HepG2 (cell line): ENCODE results near the gene IL17RB. TPM values are rescaled to one million over a fixed set of nuclear protein-coding genes. Genes with fewer than 3 reads are reported as not detected.

Source experiments
- ATAC-seq: fragments of 200-7000 bp; cut with Tn5 transposase; 3 replicates; pipeline ENCODE4 v1.9.1; 2020; ENCODE audit warnings: mild to moderate bottlenecking, moderate library complexity
- BruUV-seq: library from RNA; stranded (reverse); fragments of 400-500 nt; replicated peaks from 2 replicates; lab custom pipeline; 2021; lab: Mats Ljungman, UMichigan
- CTCF ChIA-PET: fragments of 300-600 bp; formaldehyde crosslinking; extraction: SDS; loops from one replicate; lab custom pipeline; 2021; ENCODE audit warnings: low total read pairs, inconsistent platforms, low intra/inter-chr PET ratio; lab: Yijun Ruan, JAX
- POLR2A ChIA-PET: fragments of 350-600 bp; sonication (Branson Sonifier 250); formaldehyde crosslinking; loops from one replicate; lab custom pipeline; 2020; ENCODE audit warnings: antibody characterized with exemption, inconsistent platforms; lab: Yijun Ruan, JAX
- DNase-seq: peaks from one replicate; pipeline ENCODE4 v3.0.0-alpha.2; 2015; ENCODE audit warnings: low spot score
- FAIRE-seq: peaks from 3 replicates; lab custom pipeline; 2011; peaks lifted over from hg19 to GRCh38; lab: Jason Lieb, UNC
- H2AFZ ChIP-seq: one replicate; pipeline ENCODE4 v1.6.1; 2011; ENCODE audit warnings: low read length, inconsistent platforms
- H3K27ac ChIP-seq: fragments of 300-600 bp; 3 replicates; pipeline ENCODE4 v1.8.0; 2011; ENCODE audit warnings: mixed run types, mild to moderate bottlenecking, mixed read lengths, low read length, inconsistent platforms; ENCODE audit not compliant: insufficient read depth; ENCODE audit errors: extremely low read length
- H3K27me3 ChIP-seq, 2 experiments: fragments of 200-600 bp in 1 of 2; 2 replicates in 1 of 2; 3 replicates in 1 of 2; pipeline versions ENCODE4 v1.6.0 to v1.8.0; 2011; ENCODE audit warnings: low read length in 2 of 2, mild to moderate bottlenecking in 2 of 2, moderate library complexity in 2 of 2, inconsistent platforms in 1 of 2; ENCODE audit not compliant: insufficient read depth in 2 of 2, control insufficient read depth in 1 of 2
- H3K36me3 ChIP-seq, 2 experiments: fragments of 200-600 bp in 1 of 2; replicated peaks in 1 of 2; 2 replicates in 1 of 2; 3 replicates in 1 of 2; pipeline versions ENCODE4 v1.5.1 to v1.8.0; 2011; ENCODE audit warnings: low read length in 2 of 2, inconsistent platforms in 1 of 2; ENCODE audit not compliant: insufficient read depth in 2 of 2, control insufficient read depth in 1 of 2
- H3K4me1 ChIP-seq: 2 replicates; pipeline ENCODE4 v1.5.1; 2012; ENCODE audit warnings: low read length, inconsistent platforms; ENCODE audit not compliant: insufficient read depth
- H3K4me2 ChIP-seq: 2 replicates; pipeline ENCODE4 v1.6.0; 2011; ENCODE audit warnings: low read depth, low read length, inconsistent platforms
- H3K4me3 ChIP-seq, 3 experiments: fragments of 200-600 bp in 1 of 3; sonication (generic), shearing (Covaris generic) in 1 of 3; replicated peaks in 1 of 3; 2 replicates each; pipeline ENCODE4 v1.5.1; 2011 to 2016; ENCODE audit warnings: low read length in 3 of 3, inconsistent platforms in 2 of 3, low read depth in 2 of 3, mild to moderate bottlenecking in 2 of 3, control low read depth in 1 of 3, mixed read lengths in 1 of 3; ENCODE audit not compliant: insufficient read depth in 1 of 3
- H3K79me2 ChIP-seq: one replicate; pipeline ENCODE4 v1.6.1; 2011; ENCODE audit warnings: low read length, inconsistent platforms; ENCODE audit not compliant: insufficient read depth
- H3K9ac ChIP-seq: 2 replicates; pipeline ENCODE4 v1.6.0; 2011; ENCODE audit warnings: mild to moderate bottlenecking, low read depth, low read length, inconsistent platforms; ENCODE audit not compliant: insufficient read depth
- H3K9me3 ChIP-seq: 2 replicates; pipeline ENCODE4 v1.5.1; 2012; ENCODE audit warnings: mild to moderate bottlenecking, low read length
- H4K20me1 ChIP-seq: 2 replicates; pipeline ENCODE4 v1.6.0; 2011; ENCODE audit warnings: inconsistent platforms, mild to moderate bottlenecking, low read length, moderate library complexity; ENCODE audit not compliant: insufficient read depth
- CENPT ChIP-seq: sonication (generic); formaldehyde crosslinking; IDR thresholded peaks from 2 replicates; pipeline ENCODE4 v1.8.0; 2022; ENCODE audit warnings: low read depth, mild to moderate bottlenecking, moderate library complexity, missing genetic modification reagents
- FOXP1 ChIP-seq, 2 experiments: fragments of 450-650 bp in 1 of 2; IDR thresholded peaks; 2 replicates each; pipeline ENCODE4 v1.6.1; 2017 to 2018; ENCODE audit warnings: antibody characterized with exemption in 1 of 2
- HNF1B ChIP-seq: sonication (generic); formaldehyde crosslinking; IDR thresholded peaks from 2 replicates; pipeline ENCODE4 v1.5.1; 2020; ENCODE audit warnings: mild to moderate bottlenecking, moderate library complexity, missing genetic modification reagents
- ISX ChIP-seq: sonication (generic); formaldehyde crosslinking; conservative IDR thresholded peaks from 2 replicates; pipeline ENCODE4 v1.5.0; 2020; ENCODE audit warnings: missing genetic modification reagents
- JDP2 ChIP-seq: sonication (generic); formaldehyde crosslinking; IDR thresholded peaks from 2 replicates; pipeline ENCODE4 v1.8.1; 2022; ENCODE audit warnings: missing genetic modification reagents, borderline replicate concordance
- SIX4 ChIP-seq: sonication (generic); formaldehyde crosslinking; IDR thresholded peaks from 2 replicates; pipeline ENCODE4 v1.4.0; 2020; ENCODE audit warnings: missing genetic modification reagents
- SUZ12 ChIP-seq: fragments of 150-350 bp; IDR thresholded peaks from 2 replicates; pipeline ENCODE4 v1.6.1; 2014; ENCODE audit warnings: low read depth, low read length
- TBP ChIP-seq: sonication (generic); formaldehyde crosslinking; IDR thresholded peaks from 2 replicates; pipeline ENCODE4 v1.5.0; 2020; ENCODE audit warnings: missing genetic modification reagents
- ZFP36L2 ChIP-seq: sonication (generic); formaldehyde crosslinking; IDR thresholded peaks from 2 replicates; pipeline ENCODE4 v1.4.0; 2020; ENCODE audit warnings: missing genetic modification reagents
- ZNF256 ChIP-seq: sonication (generic); formaldehyde crosslinking; conservative IDR thresholded peaks from 2 replicates; pipeline ENCODE4 v1.4.0; 2020; ENCODE audit warnings: missing genetic modification reagents
- ZNF446 ChIP-seq: sonication (generic); formaldehyde crosslinking; IDR thresholded peaks from 2 replicates; pipeline ENCODE4 v1.5.0; 2020; ENCODE audit warnings: mild to moderate bottlenecking, missing genetic modification reagents
- ZNF503 ChIP-seq: sonication (generic); formaldehyde crosslinking; IDR thresholded peaks from 2 replicates; pipeline ENCODE4 v1.4.0; 2020; ENCODE audit warnings: missing genetic modification reagents
- ZNF614 ChIP-seq: IDR thresholded peaks from 2 replicates; pipeline ENCODE4 v1.6.1; 2018; ENCODE audit warnings: missing biosample characterization, missing genetic modification reagents, inconsistent platforms, borderline replicate concordance
- ZNF644 ChIP-seq: IDR thresholded peaks from 2 replicates; pipeline ENCODE4 v1.6.1; 2016; ENCODE audit warnings: low read depth
- WGBS: methylation state at CpG from one replicate; pipeline ENCODE4 v1.1.6; 2017; ENCODE audit warnings: low lambda C conversion rate; 5-methylcytosine and 5-hydroxymethylcytosine counted together
- in situ Hi-C: cut with HindIII; loops from 2 replicates; pipeline ENCODE4 v1.10.0; 2017; ENCODE audit warnings: low pct_unique_long_range_greater_than_20kb; ENCODE audit not compliant: extremely low pct_ligation_motif_present
- intact Hi-C: fragments of 100-400 bp; cut with micrococcal nuclease; formaldehyde crosslinking; loops from one replicate; pipeline ENCODE4 v1.10.0; 2022; ENCODE audit not compliant: unreplicated experiment
- polyA plus RNA-seq, 8 experiments: library from polyadenylated mRNA; depleted of rRNA in 3 of 8; stranded (reverse) in 7 of 8; unstranded in 1 of 8; fragments of >200 nt; fragmentation: Illumina TruSeq in 4 of 8; extraction: Trizol in 4 of 8; gene quantifications; 2 replicates each; pipeline versions ENCODE4 v1.2.1 to v1.2.3, GENCODE V29; 2011 to 2016; ENCODE audit warnings: low read depth in 4 of 8, missing spikeins in 1 of 8, mixed read lengths in 1 of 8; ENCODE audit not compliant: insufficient read depth in 1 of 8
- total RNA-seq, 5 experiments: library from RNA; depleted of rRNA; stranded (reverse); fragments of >200 nt; fragmentation: Illumina TruSeq; extraction: Trizol; gene quantifications; 2 replicates each; pipeline ENCODE4 v1.2.3, GENCODE V29; 2016; ENCODE audit warnings: low read depth in 1 of 5
- TF ChIP-seq, protein P1 (sequence below): sonication (generic); formaldehyde crosslinking; IDR thresholded peaks from 2 replicates; pipeline ENCODE4 v1.9.0; 2021; ENCODE audit warnings: missing genetic modification reagents, mild to moderate bottlenecking, borderline replicate concordance

The IL17RB gene
- total and polyA plus RNA-seq, 2 of the 13 experiments (the other 11 are each of a cell fraction or from before 2014, with no cell fraction given): 130 to 190 TPM

GRCh38 chr3:53900666-53901331 is 54.4 kb downstream of the IL17RB start (continued):
- TF ChIP-seq ZFP36L2 (CRISPR knock-in tag): no peak
- no peak for TF ChIP-seq HNF1B
- TF ChIP-seq ZNF446: no peak
- TF ChIP-seq, protein P1, sequence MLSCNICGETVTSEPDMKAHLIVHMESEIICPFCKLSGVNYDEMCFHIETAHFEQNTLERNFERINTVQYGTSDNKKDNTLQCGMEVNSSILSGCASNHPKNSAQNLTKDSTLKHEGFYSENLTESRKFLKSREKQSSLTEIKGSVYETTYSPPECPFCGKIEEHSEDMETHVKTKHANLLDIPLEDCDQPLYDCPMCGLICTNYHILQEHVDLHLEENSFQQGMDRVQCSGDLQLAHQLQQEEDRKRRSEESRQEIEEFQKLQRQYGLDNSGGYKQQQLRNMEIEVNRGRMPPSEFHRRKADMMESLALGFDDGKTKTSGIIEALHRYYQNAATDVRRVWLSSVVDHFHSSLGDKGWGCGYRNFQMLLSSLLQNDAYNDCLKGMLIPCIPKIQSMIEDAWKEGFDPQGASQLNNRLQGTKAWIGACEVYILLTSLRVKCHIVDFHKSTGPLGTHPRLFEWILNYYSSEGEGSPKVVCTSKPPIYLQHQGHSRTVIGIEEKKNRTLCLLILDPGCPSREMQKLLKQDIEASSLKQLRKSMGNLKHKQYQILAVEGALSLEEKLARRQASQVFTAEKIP (CRISPR knock-in tag): no peak
- no peak for TF ChIP-seq ZNF503 (CRISPR knock-in tag)
- no peak for TF ChIP-seq CENPT

- ChIA-PET POLR2A (no interaction called here), CTCF (no interaction called here)
- no peaks in the 10 kb centered on the region for H3K9me3 ChIP-seq
- DNase-seq (no peak), ATAC-seq (no peak), FAIRE-seq (no peak)
- H3K9ac ChIP-seq: no peak overlapping the region
- no TSS peak for BruUV-seq
- in situ Hi-C loops (no loop called here), intact Hi-C loops (no loop called here)
- no peaks in the 10 kb centered on the region for H3K36me3 ChIP-seq
- peaks cover 2 to 4% of the 10 kb centered on the region in 2 experiments; a peak in 1 of 5 replicates for H3K27me3 ChIP-seq
- H4K20me1 ChIP-seq: no peaks in the 10 kb centered on the region
- no peak overlapping the region for H3K4me2 ChIP-seq
- 0% methylated on average over 1 of the region's 1 CpG for WGBS
- no peaks in the 10 kb centered on the region for H3K79me2 ChIP-seq
- TF ChIP-seq ZNF256 (CRISPR knock-in tag) (no peak), SIX4 (CRISPR knock-in tag) (no peak), ZNF614 (no peak), TBP (CRISPR knock-in tag) (no peak), ISX (CRISPR knock-in tag) (no peak), SUZ12 (no peak), JDP2 (no peak), FOXP1 (IDR thresholded peaks at IDR 0.05) (no peak), FOXP1 (CRISPR knock-in tag; IDR thresholded peaks at IDR 0.05) (no peak), ZNF644 (CRISPR knock-in tag) (no peak)
- H2AFZ ChIP-seq: no peak overlapping the region
- H3K4me3 ChIP-seq: no peak overlapping the region
- H3K27ac ChIP-seq: no peak overlapping the region
- no peaks in the 10 kb centered on the region for H3K4me1 ChIP-seq
These were observed 55.7 kb downstream of the IL17RB start for GRCh38 chr3:53902067-53902466.
